H9 (cell line): ENCODE results near the gene FAM110A. TPM values are rescaled to one million over a fixed set of nuclear protein-coding genes. Genes with fewer than 3 reads are reported as not detected.

Experiments used
- DNase-seq: peaks from one replicate; pipeline ENCODE4 v3.0.0-alpha.2; 2017
- H2AFZ ChIP-seq: one replicate; pipeline ENCODE4 v1.6.1; 2013; ENCODE audit warnings: mild to moderate bottlenecking, low read length, control low read depth, moderate library complexity
- H2AK5ac ChIP-seq: 2 replicates; pipeline ENCODE4 v1.6.1; 2013; ENCODE audit warnings: low read length, control low read depth, mixed read lengths; ENCODE audit not compliant: insufficient read length
- H2BK120ac ChIP-seq: one replicate; pipeline ENCODE4 v1.6.1; 2013; ENCODE audit warnings: low read depth, mild to moderate bottlenecking, low read length, control low read depth, inconsistent platforms; ENCODE audit not compliant: poor library complexity, severe bottlenecking
- H2BK12ac ChIP-seq: 2 replicates; pipeline ENCODE4 v1.6.1; 2013; ENCODE audit warnings: low read length, control low read depth, mixed read lengths, low read depth; ENCODE audit not compliant: insufficient read length
- H2BK15ac ChIP-seq: 2 replicates; pipeline ENCODE4 v1.6.1; 2013; ENCODE audit warnings: low read depth, low read length, control low read depth
- H2BK20ac ChIP-seq: one replicate; pipeline ENCODE4 v1.6.1; 2013; ENCODE audit warnings: low read depth, mild to moderate bottlenecking, low read length, control low read depth, inconsistent platforms; ENCODE audit not compliant: poor library complexity, severe bottlenecking
- H2BK5ac ChIP-seq: 2 replicates; pipeline ENCODE4 v1.6.1; 2013; ENCODE audit warnings: low read length, control low read depth, mixed read lengths; ENCODE audit not compliant: insufficient read length
- H3K14ac ChIP-seq: 2 replicates; pipeline ENCODE4 v1.6.1; 2013; ENCODE audit warnings: low read length, control low read depth; ENCODE audit not compliant: insufficient read depth
- H3K18ac ChIP-seq: 2 replicates; pipeline ENCODE4 v1.6.1; 2013; ENCODE audit warnings: low read depth, mild to moderate bottlenecking, mixed read lengths, low read length, control low read depth; ENCODE audit not compliant: insufficient read length
- H3K23ac ChIP-seq: 2 replicates; pipeline ENCODE4 v1.6.1; 2013; ENCODE audit warnings: low read length, control low read depth, mixed read lengths, low read depth; ENCODE audit not compliant: insufficient read length
- H3K23me2 ChIP-seq: 2 replicates; pipeline ENCODE4 v1.6.1; 2013; ENCODE audit warnings: low read depth, mild to moderate bottlenecking, mixed read lengths, low read length, control low read depth; ENCODE audit not compliant: insufficient read length, poor library complexity, severe bottlenecking
- H3K27ac ChIP-seq: 2 replicates; pipeline ENCODE4 v1.5.1; 2013; ENCODE audit warnings: low read length, control low read depth, mixed read lengths, low read depth; ENCODE audit not compliant: insufficient read length
- H3K27me3 ChIP-seq: 2 replicates; pipeline ENCODE4 v1.6.1; 2013; ENCODE audit warnings: low read length, control low read depth, inconsistent platforms; ENCODE audit not compliant: insufficient read depth
- H3K4ac ChIP-seq: 2 replicates; pipeline ENCODE4 v1.6.1; 2013; ENCODE audit warnings: low read depth, mild to moderate bottlenecking, control low read depth, inconsistent platforms, low read length, moderate library complexity
- H3K4me1 ChIP-seq: 2 replicates; pipeline ENCODE4 v1.6.1; 2013; ENCODE audit warnings: low read length, control low read depth, inconsistent platforms; ENCODE audit not compliant: insufficient read depth
- H3K4me2 ChIP-seq: 2 replicates; pipeline ENCODE4 v1.6.1; 2013; ENCODE audit warnings: low read length, control low read depth, mixed read lengths; ENCODE audit not compliant: insufficient read length, insufficient read depth
- H3K56ac ChIP-seq: 2 replicates; pipeline ENCODE4 v1.6.1; 2013; ENCODE audit warnings: low read depth, mild to moderate bottlenecking, mixed read lengths, low read length, control low read depth; ENCODE audit not compliant: insufficient read length
- H3K79me1 ChIP-seq: 2 replicates; pipeline ENCODE4 v1.6.1; 2013; ENCODE audit warnings: low read depth, mild to moderate bottlenecking, moderate library complexity, low read length, control low read depth, inconsistent platforms; ENCODE audit not compliant: insufficient read depth, poor library complexity, severe bottlenecking
- H3K79me2 ChIP-seq: 2 replicates; pipeline ENCODE4 v1.6.1; 2013; ENCODE audit warnings: low read length, control low read depth, inconsistent platforms; ENCODE audit not compliant: insufficient read depth
- H3K9ac ChIP-seq: 2 replicates; pipeline ENCODE4 v1.6.1; 2013; ENCODE audit warnings: low read length, control low read depth, mixed read lengths; ENCODE audit not compliant: insufficient read length; ENCODE audit errors: extremely low read depth
- H3K9me3 ChIP-seq: one replicate; pipeline ENCODE4 v1.6.1; 2013; ENCODE audit warnings: low read depth, low read length, inconsistent platforms; ENCODE audit not compliant: control insufficient read depth
- H3T11ph ChIP-seq: one replicate; pipeline ENCODE4 v1.6.1; 2013; ENCODE audit warnings: mild to moderate bottlenecking, low read length, control low read depth, inconsistent platforms
- H4K20me1 ChIP-seq: one replicate; pipeline ENCODE4 v1.6.1; 2013; ENCODE audit not compliant: control insufficient read depth, insufficient read length, insufficient read depth
- H4K5ac ChIP-seq: 2 replicates; pipeline ENCODE4 v1.6.1; 2013; ENCODE audit warnings: low read depth, mild to moderate bottlenecking, mixed read lengths, low read length, control low read depth; ENCODE audit not compliant: insufficient read length
- H4K8ac ChIP-seq: replicated peaks from 2 replicates; pipeline ENCODE4 v1.6.1; 2013; ENCODE audit warnings: low read length, control low read depth, mixed read lengths, low read depth; ENCODE audit not compliant: insufficient read length
- H4K91ac ChIP-seq: 2 replicates; pipeline ENCODE4 v1.6.1; 2013; ENCODE audit warnings: low read depth, mild to moderate bottlenecking, moderate library complexity, mixed read lengths, low read length, control low read depth; ENCODE audit not compliant: insufficient read length
- H3K27ac Mint-ChIP-seq, 3 experiments: 2 replicates in 2 of 3; 3 replicates in 1 of 3; pipeline ENCODE4 v1.8.0; 2020 to 2021; ENCODE audit warnings: mixed read lengths in 3 of 3, mild to moderate bottlenecking in 1 of 3, moderate library complexity in 1 of 3
- H3K27me3 Mint-ChIP-seq: 2 replicates; pipeline ENCODE4 v1.8.0; 2021; ENCODE audit warnings: low read depth, mild to moderate bottlenecking, moderate library complexity, mixed read lengths
- H3K36me3 Mint-ChIP-seq, 3 experiments: 2 replicates in 2 of 3; 3 replicates in 1 of 3; pipeline ENCODE4 v1.8.0; 2020 to 2021; ENCODE audit warnings: low read depth in 3 of 3, mixed read lengths in 3 of 3; ENCODE audit not compliant: insufficient read depth in 1 of 3
- H3K4me1 Mint-ChIP-seq, 2 experiments: 2 replicates each; pipeline ENCODE4 v1.8.0; 2020; ENCODE audit warnings: mixed read lengths in 2 of 2
- H3K4me3 Mint-ChIP-seq, 2 experiments: 2 replicates in 1 of 2; 3 replicates in 1 of 2; pipeline ENCODE4 v1.8.0; 2020 to 2021; ENCODE audit warnings: mild to moderate bottlenecking in 2 of 2, mixed read lengths in 2 of 2, moderate library complexity in 1 of 2
- H3K9me3 Mint-ChIP-seq, 2 experiments: 2 replicates in 1 of 2; 3 replicates in 1 of 2; pipeline ENCODE4 v1.8.0; 2020; ENCODE audit warnings: mild to moderate bottlenecking in 2 of 2, mixed read lengths in 2 of 2, moderate library complexity in 1 of 2
- CTCF ChIP-seq: fragments of 200-600 bp; sonication (generic); conservative IDR thresholded peaks from 3 replicates; pipeline ENCODE4 v1.8.0; 2021; ENCODE audit warnings: antibody characterized with exemption, mild to moderate bottlenecking
- WGBS: extraction: QIAGEN DNeasy Blood & Tissue Kit; methylation state at CpG from one replicate; pipeline ENCODE4 v1.1.7; 2013; ENCODE audit warnings: missing lambda C conversion rate, low lambda C conversion rate, mixed read lengths; ENCODE audit not compliant: insufficient read length; ENCODE audit errors: extremely low coverage; 5-methylcytosine and 5-hydroxymethylcytosine counted together
- total RNA-seq: library from RNA; stranded (reverse); gene quantifications from 2 replicates; pipeline ENCODE4 v1.2.1, GENCODE V29; 2021

FAM110A gene
- total RNA-seq, 1 experiment from 2014 or later = 10.3 TPM

GRCh38 chr20:878511-879307, 45.2 kb downstream of the FAM110A start:
- Mint-ChIP-seq H3K36me3 (no peaks in the 10 kb centered on the region), H3K4me1 (peaks cover 2 to 3% of the 10 kb centered on the region in 2 experiments), H3K9me3 (no peaks in the 10 kb centered on the region; a peak in 1 of 5 replicates), H3K4me3 (no peak overlapping the region), H3K27ac (no peak overlapping the region), H3K27me3 (peaks cover 17% of the 10 kb centered on the region; the same call in 1 of the 2 replicates)
- Histone ChIP-seq H2AFZ (no peak overlapping the region), H3K4ac (no peak overlapping the region), H3K27me3 (no peaks in the 10 kb centered on the region), H3T11ph (no peak overlapping the region), H3K9me3 (no peaks in the 10 kb centered on the region), H2BK5ac (no peak overlapping the region), H3K79me1 (no peaks in the 10 kb centered on the region), H4K8ac (no peak overlapping the region), H3K27ac (no peak overlapping the region), H3K4me1 (no peaks in the 10 kb centered on the region), H3K79me2 (no peaks in the 10 kb centered on the region), H3K9ac (no peak overlapping the region), H2AK5ac (no peak overlapping the region), H3K14ac (no peak overlapping the region), H2BK120ac (no peak overlapping the region), H3K23ac (no peak overlapping the region), H2BK20ac (no peak overlapping the region), H3K56ac (no peak overlapping the region), H4K20me1 (no peaks in the 10 kb centered on the region), H4K5ac (no peak overlapping the region), H2BK12ac (no peak overlapping the region), H4K91ac (no peak overlapping the region), H3K23me2 (no peaks in the 10 kb centered on the region), H3K4me2 (no peak overlapping the region), H2BK15ac (no peak overlapping the region), H3K18ac (no peak overlapping the region)
- no peak for TF ChIP-seq CTCF
- no peak for DNase-seq
- WGBS = no CpG with 5 or more reads among the region's 9 CpGs
